ENCODE results near the gene INPP5D.

INPP5D gene

DNA sequence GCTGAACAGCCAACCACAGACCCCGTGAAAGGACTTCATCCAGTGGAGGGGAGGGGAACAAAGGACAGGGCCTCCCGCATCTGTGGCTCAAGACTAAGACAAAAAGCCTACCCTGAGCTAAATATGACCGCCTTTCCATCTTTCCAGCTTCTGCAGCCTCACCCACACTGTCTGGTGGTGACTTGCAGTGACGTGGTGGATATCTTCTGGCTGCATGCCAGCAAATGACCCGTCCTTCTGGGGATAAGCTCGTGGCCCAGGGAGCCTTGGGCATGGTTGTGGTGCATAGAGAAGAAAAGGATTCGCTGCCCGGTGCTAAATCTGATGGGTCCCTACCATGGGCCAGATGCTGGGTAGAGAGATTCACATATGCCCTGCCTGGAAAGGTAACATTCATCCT is 38.4 kb upstream of the INPP5D start:
- no peak; the same call in 1 of the 3 replicates for ATAC-seq
- TF ChIP-seq TCF4 (CRISPR knock-in tag; IDR thresholded peaks at IDR 0.05; ENCODE audit: borderline replicate concordance) (no peak), ESRRG (CRISPR knock-in tag; IDR thresholded peaks at IDR 0.05) (no peak), ZFP30 (CRISPR knock-in tag; IDR thresholded peaks at IDR 0.05) (no peak), PATZ1 (CRISPR knock-in tag; IDR thresholded peaks at IDR 0.05; ENCODE audit: borderline replicate concordance) (no peak), ISL1 (CRISPR knock-in tag; IDR thresholded peaks at IDR 0.05) (no peak), POU6F1 (CRISPR knock-in tag; IDR thresholded peaks at IDR 0.05; ENCODE audit: borderline replicate concordance, low read depth) (no peak), ZNF70 (CRISPR knock-in tag; IDR thresholded peaks at IDR 0.05) (no peak), TSHZ2 (CRISPR knock-in tag; IDR thresholded peaks at IDR 0.05) (no peak), PPARA (CRISPR knock-in tag; IDR thresholded peaks at IDR 0.05; ENCODE audit: borderline replicate concordance) (no peak), GLIS3 (CRISPR knock-in tag; IDR thresholded peaks at IDR 0.05) (no peak), BACH2 (CRISPR knock-in tag; IDR thresholded peaks at IDR 0.05; ENCODE audit: borderline replicate concordance) (no peak), ARNTL (CRISPR knock-in tag; IDR thresholded peaks at IDR 0.05; ENCODE audit: borderline replicate concordance, low read depth) (no peak), RARB (CRISPR knock-in tag; IDR thresholded peaks at IDR 0.05) (no peak), CSDC2 (CRISPR knock-in tag; IDR thresholded peaks at IDR 0.05) (no peak), ZC3H10 (CRISPR knock-in tag; IDR thresholded peaks at IDR 0.05) (no peak), ZNF8 (CRISPR knock-in tag; IDR thresholded peaks at IDR 0.05) (no peak), SNAI2 (CRISPR knock-in tag; IDR thresholded peaks at IDR 0.05) (no peak), OSR1 (CRISPR knock-in tag; IDR thresholded peaks at IDR 0.05) (no peak)
- TF ChIP-seq, protein P1, sequence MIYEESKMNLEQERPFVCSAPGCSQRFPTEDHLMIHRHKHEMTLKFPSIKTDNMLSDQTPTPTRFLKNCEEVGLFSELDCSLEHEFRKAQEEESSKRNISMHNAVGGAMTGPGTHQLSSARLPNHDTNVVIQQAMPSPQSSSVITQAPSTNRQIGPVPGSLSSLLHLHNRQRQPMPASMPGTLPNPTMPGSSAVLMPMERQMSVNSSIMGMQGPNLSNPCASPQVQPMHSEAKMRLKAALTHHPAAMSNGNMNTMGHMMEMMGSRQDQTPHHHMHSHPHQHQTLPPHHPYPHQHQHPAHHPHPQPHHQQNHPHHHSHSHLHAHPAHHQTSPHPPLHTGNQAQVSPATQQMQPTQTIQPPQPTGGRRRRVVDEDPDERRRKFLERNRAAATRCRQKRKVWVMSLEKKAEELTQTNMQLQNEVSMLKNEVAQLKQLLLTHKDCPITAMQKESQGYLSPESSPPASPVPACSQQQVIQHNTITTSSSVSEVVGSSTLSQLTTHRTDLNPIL (CRISPR knock-in tag; IDR thresholded peaks at IDR 0.05; ENCODE audit: low read depth): no peak

DNA sequence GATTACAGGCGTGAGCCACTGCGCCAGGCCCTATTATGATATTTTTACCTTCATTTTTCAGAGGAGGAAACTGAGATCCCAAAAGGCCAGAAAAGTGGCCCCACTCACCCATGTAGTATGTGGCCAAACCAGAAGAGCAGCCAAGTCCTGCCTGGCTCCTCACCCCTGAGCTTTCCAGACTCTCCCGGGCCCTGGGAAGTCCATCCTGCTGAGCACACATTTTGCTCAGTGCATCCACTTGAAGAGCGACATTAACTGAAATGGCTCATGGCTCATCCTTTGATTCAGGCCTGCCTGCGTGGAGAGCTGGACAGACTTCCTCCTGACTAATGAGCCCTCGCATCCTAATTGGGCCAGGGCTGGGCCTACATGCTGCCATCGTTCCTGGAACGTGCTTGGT is 37.6 kb upstream of the INPP5D start:
- ATAC-seq: no peak
- TF ChIP-seq POU6F1 (CRISPR knock-in tag; IDR thresholded peaks at IDR 0.05; ENCODE audit: borderline replicate concordance, low read depth): no peak
- TF ChIP-seq TSHZ2 (CRISPR knock-in tag; IDR thresholded peaks at IDR 0.05): no peak
- TF ChIP-seq RARB (CRISPR knock-in tag; IDR thresholded peaks at IDR 0.05): no peak
- no peak for TF ChIP-seq PPARA (CRISPR knock-in tag; IDR thresholded peaks at IDR 0.05; ENCODE audit: borderline replicate concordance)
- no peak for TF ChIP-seq ZNF565 (CRISPR knock-in tag; conservative IDR thresholded peaks at IDR 0.05; ENCODE audit: low read depth)
- TF ChIP-seq ZC3H10 (CRISPR knock-in tag; IDR thresholded peaks at IDR 0.05): no peak
- no peak for TF ChIP-seq CSRNP3 (CRISPR knock-in tag; IDR thresholded peaks at IDR 0.05)
- TF ChIP-seq ZNF8 (CRISPR knock-in tag; IDR thresholded peaks at IDR 0.05): no peak
- no peak for TF ChIP-seq PATZ1 (CRISPR knock-in tag; IDR thresholded peaks at IDR 0.05; ENCODE audit: borderline replicate concordance)
- TF ChIP-seq ESRRG (CRISPR knock-in tag; IDR thresholded peaks at IDR 0.05): no peak
- TF ChIP-seq CSDC2 (CRISPR knock-in tag; IDR thresholded peaks at IDR 0.05): no peak
- no peak for TF ChIP-seq ISL1 (CRISPR knock-in tag; IDR thresholded peaks at IDR 0.05)
- no peak for TF ChIP-seq TCF4 (CRISPR knock-in tag; IDR thresholded peaks at IDR 0.05; ENCODE audit: borderline replicate concordance)
- TF ChIP-seq ZFP3 (CRISPR knock-in tag; IDR thresholded peaks at IDR 0.05): no peak
- no peak for TF ChIP-seq OSR1 (CRISPR knock-in tag; IDR thresholded peaks at IDR 0.05)
- no peak for TF ChIP-seq ZFP30 (CRISPR knock-in tag; IDR thresholded peaks at IDR 0.05)

Measured in SK-N-SH treated with all-trans-retinoic acid at 6 μM for 48 hours (cell line).